Gastrocnemius medialis (tissue), 4 donors: ENCODE results near the gene TRAK1.

Source experiments
- CTCF ChIP-seq, 5 experiments: fragments of 450-650 bp in 3 of 5; fragments of 200-600 bp in 2 of 5; sonication (generic) in 2 of 5; IDR thresholded peaks in 4 of 5; conservative IDR thresholded peaks in 1 of 5; 1 replicate in 4 of 5; 2 replicates in 1 of 5; pipeline ENCODE4 v1.5.1; 2016 to 2019; ENCODE audit warnings: antibody characterized with exemption in 5 of 5, mild to moderate bottlenecking in 3 of 5, moderate library complexity in 3 of 5
- POLR2A ChIP-seq, 2 donors: fragments of 450-650 bp; IDR thresholded peaks; one replicate each; pipeline ENCODE4 v1.6.1; 2017; ENCODE audit warnings: antibody characterized with exemption in 2 of 2, mild to moderate bottlenecking in 2 of 2, moderate library complexity in 2 of 2

- TF ChIP-seq CTCF (IDR thresholded peaks at IDR 0.05 in 4 of 5, conservative IDR thresholded peaks at IDR 0.05 in 1 of 5) (no peak), POLR2A (IDR thresholded peaks at IDR 0.05) (no peak)
Measured at GRCh38 chr3:42209917-42210316, 118.8 kb downstream of the TRAK1 start.
